HFF-Myc (cell line): Measurements from ENCODE around the gene RYR2.

Source experiments
- DNase-seq: peaks from one replicate; pipeline ENCODE4 v3.0.0-alpha.2; 2011; ENCODE audit warnings: low read depth; ENCODE audit errors: extremely low read depth
- H3K4me3 ChIP-seq: replicated peaks from 2 replicates; pipeline ENCODE4 v1.5.1; 2011; ENCODE audit warnings: low read depth, mild to moderate bottlenecking, control low read depth, low read length
- TF ChIP-seq, protein P1 (sequence below): IDR thresholded peaks from 2 replicates; pipeline ENCODE4 v1.5.1; 2012; ENCODE audit warnings: mild to moderate bottlenecking, low read depth, low read length, control low read depth; ENCODE audit errors: missing control alignments

The RYR2 gene

DNA sequence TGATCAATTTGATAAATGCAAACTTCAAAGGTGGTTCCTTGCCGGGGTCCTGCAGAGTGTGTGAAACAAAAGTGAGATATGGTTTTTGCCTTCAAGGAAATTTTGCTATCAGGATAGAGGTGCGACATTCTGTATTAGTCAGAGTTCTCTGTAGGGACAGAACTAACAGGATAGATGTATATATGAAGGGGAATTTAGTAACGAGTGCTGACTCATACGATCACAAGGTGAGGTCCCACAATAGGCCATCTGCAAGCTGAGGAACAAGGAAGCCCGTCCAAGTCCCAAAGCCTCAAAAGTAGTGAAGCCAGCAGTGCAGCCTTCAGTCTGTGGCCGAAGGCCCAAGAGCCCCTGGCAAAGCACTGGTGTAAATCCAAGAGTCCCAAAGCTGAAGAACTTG is 157.0 kb downstream of the RYR2 start:
- H3K4me3 ChIP-seq = no peak overlapping the region
- DNase-seq = no peak
- TF ChIP-seq, protein P1, sequence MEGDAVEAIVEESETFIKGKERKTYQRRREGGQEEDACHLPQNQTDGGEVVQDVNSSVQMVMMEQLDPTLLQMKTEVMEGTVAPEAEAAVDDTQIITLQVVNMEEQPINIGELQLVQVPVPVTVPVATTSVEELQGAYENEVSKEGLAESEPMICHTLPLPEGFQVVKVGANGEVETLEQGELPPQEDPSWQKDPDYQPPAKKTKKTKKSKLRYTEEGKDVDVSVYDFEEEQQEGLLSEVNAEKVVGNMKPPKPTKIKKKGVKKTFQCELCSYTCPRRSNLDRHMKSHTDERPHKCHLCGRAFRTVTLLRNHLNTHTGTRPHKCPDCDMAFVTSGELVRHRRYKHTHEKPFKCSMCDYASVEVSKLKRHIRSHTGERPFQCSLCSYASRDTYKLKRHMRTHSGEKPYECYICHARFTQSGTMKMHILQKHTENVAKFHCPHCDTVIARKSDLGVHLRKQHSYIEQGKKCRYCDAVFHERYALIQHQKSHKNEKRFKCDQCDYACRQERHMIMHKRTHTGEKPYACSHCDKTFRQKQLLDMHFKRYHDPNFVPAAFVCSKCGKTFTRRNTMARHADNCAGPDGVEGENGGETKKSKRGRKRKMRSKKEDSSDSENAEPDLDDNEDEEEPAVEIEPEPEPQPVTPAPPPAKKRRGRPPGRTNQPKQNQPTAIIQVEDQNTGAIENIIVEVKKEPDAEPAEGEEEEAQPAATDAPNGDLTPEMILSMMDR = no peak

DNA sequence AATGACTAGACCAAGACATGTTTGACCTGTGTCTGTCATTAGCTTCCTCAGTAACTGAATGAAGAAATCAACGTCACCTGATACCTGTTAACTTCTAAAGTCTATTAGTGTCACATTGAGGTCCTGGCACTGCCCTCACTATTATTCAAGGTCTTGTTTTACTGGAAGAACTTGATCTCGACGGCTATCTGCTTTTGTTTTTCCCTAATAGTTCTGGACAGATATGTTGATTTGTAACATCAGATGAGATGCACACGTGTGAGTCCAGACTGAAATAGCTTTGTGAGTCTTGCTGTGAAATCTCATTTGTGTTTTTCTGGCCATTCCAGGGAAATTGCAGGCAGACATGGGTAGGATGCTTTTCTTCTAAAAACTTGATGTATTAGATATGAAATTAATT is 159.2 kb downstream of the RYR2 start:
- H3K4me3 ChIP-seq = no peak overlapping the region
- DNase-seq = no peak
- TF ChIP-seq, protein P1 = no peak

DNA sequence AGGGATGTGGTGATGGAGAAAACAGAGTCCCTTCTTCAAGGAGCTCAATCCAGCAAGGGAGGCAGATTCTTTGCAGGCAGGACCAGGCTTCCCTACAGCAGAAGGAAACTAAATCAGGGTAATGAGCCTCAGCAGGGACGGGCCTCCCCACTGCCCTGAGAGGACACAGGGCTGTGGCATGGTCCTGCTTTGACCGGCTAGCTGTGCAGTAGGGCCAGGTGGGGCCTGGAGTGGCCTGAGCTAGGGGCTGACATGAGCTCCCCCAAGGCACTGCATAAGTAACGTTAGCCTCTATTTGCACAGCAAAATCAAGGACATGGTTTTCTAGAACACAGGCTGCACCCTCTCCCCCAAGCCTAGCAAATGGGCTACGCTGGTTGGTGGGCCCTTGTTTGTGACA is 162.9 kb downstream of the RYR2 start:
- TF ChIP-seq, protein P1 = no peak
- no peak overlapping the region for H3K4me3 ChIP-seq
- no peak for DNase-seq

DNA sequence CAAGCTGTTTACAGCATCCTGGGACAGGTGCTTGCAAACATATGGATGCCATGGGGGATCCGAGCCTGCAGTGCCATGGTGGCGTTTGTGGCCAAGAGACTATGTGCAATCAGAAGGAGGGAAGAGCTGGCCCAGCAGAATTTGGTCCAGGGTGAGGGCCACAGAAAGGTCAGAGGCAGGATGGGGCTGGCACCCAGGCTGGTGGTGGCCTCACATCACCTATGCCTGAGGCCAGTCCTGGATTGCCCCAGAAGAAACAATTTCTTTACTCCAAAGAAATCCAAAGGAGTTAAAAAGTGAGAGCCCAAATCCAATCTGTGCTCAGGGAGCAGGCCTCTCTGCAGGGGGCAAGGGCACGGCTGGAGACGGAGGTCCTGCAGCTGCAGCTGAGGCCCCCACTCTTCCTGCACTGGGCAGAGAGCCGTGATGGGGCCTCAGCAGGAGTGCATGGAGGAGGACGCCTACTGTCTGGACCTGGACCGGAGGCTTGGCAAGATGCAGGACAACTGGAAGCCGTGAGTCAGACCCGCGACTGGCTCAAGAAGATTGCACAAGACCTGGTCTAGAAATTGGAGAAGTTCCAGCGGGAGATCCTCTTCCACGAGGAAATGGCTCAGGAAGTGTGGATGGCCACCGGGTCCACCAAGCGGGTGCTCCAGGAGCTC is 163.5 kb downstream of the RYR2 start:
- no peak overlapping the region for H3K4me3 ChIP-seq
- no peak for DNase-seq
- TF ChIP-seq, protein P1 = no peak

DNA sequence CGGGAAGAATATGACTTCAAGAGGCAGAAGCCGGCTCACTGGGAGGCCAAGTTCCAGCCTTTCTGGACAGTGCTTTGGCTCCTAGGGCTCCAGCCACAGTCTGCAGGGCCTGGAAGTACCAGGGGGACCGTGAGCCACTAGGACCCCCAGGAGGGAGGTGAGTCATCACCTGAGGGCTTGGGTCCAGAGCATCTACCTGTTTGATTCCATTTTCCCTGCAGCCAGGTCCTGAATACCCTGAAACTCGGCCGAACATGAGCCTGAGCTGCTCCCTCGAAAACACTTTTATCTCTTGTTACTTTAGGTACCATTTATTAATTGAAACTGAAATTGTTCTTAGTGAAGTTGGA is 164.1 kb downstream of the RYR2 start:
- no peak overlapping the region for H3K4me3 ChIP-seq
- TF ChIP-seq, protein P1 = no peak
- DNase-seq = no peak

DNA sequence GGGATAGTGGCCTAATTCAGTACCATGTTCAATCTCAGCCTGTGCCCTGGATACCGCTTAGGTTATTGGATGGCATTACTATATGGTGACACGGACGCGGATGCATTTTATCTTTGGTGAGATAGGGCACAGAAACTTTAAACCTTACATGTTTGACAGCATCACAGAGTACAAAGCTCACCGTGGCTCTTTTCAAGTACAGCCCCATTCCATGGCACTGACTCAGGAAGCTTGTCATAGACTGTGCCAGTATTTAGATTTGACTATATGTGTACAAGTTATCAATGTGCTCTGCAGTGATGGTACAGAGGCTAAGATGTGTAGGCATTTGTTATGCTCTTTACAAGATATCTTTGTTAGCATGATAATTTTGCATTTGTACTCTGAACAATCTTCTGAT is 169.0 kb downstream of the RYR2 start:
- TF ChIP-seq, protein P1 = no peak
- no peak for DNase-seq
- no peak overlapping the region for H3K4me3 ChIP-seq

DNA sequence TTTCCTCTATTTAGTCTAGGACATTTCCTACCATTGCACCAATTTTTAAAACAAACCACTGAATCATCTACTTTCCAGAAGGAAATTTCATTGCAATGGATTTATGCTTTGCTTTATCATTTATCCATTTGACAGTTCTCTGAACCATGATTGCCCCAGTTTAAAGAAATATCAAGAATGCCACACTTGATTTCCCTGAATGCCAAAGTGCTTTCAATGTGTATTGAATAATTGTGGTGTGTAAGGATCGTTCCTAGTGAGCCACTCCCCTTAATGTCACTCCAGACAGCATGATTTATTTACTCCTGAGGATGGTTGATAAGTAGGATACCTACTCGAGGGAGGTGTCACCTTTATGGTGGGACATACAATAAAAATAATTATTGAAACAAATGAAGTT is 169.6 kb downstream of the RYR2 start:
- TF ChIP-seq, protein P1 = no peak
- H3K4me3 ChIP-seq = no peak overlapping the region
- no peak for DNase-seq
